HG02870 (cell line): ENCODE measurements around the gene TCHH.

Experiments used
- ATAC-seq: cut with Tn5 transposase; IDR thresholded peaks from one replicate; pipeline ENCODE4 v1.9.1; 2021; ENCODE audit warnings: mild to moderate bottlenecking, moderate library complexity; ENCODE audit not compliant: unreplicated experiment

The TCHH gene

GRCh38 chr1:152067150-152067549, 48.1 kb downstream of the TCHH start:
- ATAC-seq, result no peak

- no peak for ATAC-seq
Observed at GRCh38 chr1:152061952-152062351, 53.3 kb downstream of the TCHH start.
